ENCODE results near the gene RNF223. TPM values are rescaled to one million over a fixed set of nuclear protein-coding genes. Genes with fewer than 3 reads are reported as not detected.
A peak's percentile ranks its signal among the peaks of the same experiment; 100 is the strongest.
"Not testable (repeated sequence)": the region's sequence is repeated elsewhere in the genome, so short reads cannot be mapped to it uniquely, and the experiment has no call there.

RNF223 gene
- total and polyA plus RNA-seq, 3 experiments from 2014 or later = not detected

- Mint-ChIP-seq H3K4me1 (peaks cover 0 to 24% (median 2%) of the 10 kb centered on the region in 3 donors), H3K27ac (no peak overlapping the region), H3K27me3 (peaks cover 9 to 22% of the 10 kb centered on the region in 2 donors), H3K36me3 (no peaks in the 10 kb centered on the region), H3K9me3 (no peaks in the 10 kb centered on the region), H3K4me3 (peak overlapping the region in 3 of 7 donors; percentile 12 to 41 (median 32))
- peaks cover 23% of the 10 kb centered on the region for H3K4me1 ChIP-seq (ENCODE audit: insufficient read depth, low read length)
- POLR2A ChIA-PET = interaction anchor here (0.8 kb wide), 1 partner anchor 9 kb away, joined by 3 read pairs; no protein-coding TSS in a partner anchor
- H3K27ac ChIP-seq (ENCODE audit: low read depth, low read length) = no peak overlapping the region
- no peak overlapping the region for H3K4me3 ChIP-seq (ENCODE audit: low read length)
- no peak for DNase-seq
- no peaks in the 10 kb centered on the region for H3K9me3 ChIP-seq (ENCODE audit: low read length)
- H3K36me3 ChIP-seq (ENCODE audit: insufficient read depth, low read length) = no peaks in the 10 kb centered on the region
- CTCF ChIA-PET = interaction anchor here (1.2 to 1.8 kb wide), 2 partner anchors 76 to 77 kb away, joined by 3 to 9 read pairs; no protein-coding TSS in a partner anchor
- H3K27me3 ChIP-seq (ENCODE audit: insufficient read depth, low read length, poor library complexity, severe bottlenecking) = peaks cover 21% of the 10 kb centered on the region
These were observed 13.7 kb downstream of the RNF223 start for GRCh38 chr1:1060281-1061000.

GRCh38 chr1:1059494-1060280 lies 14.4 kb downstream of the RNF223 start:
- H3K27me3 ChIP-seq (ENCODE audit: insufficient read depth, low read length, poor library complexity, severe bottlenecking) = peaks cover 21% of the 10 kb centered on the region
- no peaks in the 10 kb centered on the region for H3K9me3 Mint-ChIP-seq
- H3K27ac ChIP-seq (ENCODE audit: low read depth, low read length) = no peak overlapping the region
- H3K4me1 ChIP-seq (ENCODE audit: insufficient read depth, low read length) = peaks cover 23% of the 10 kb centered on the region
- H3K4me1 Mint-ChIP-seq = peaks cover 0 to 24% (median 2%) of the 10 kb centered on the region in 3 donors
- no peaks in the 10 kb centered on the region for H3K36me3 Mint-ChIP-seq
- H3K36me3 ChIP-seq (ENCODE audit: insufficient read depth, low read length) = no peaks in the 10 kb centered on the region
- peaks cover 9 to 22% of the 10 kb centered on the region in 2 donors for H3K27me3 Mint-ChIP-seq
- peak overlapping the region in 1 of 8 donors; percentile 65 for H3K27ac Mint-ChIP-seq
- peak; percentile 84 to 92 (median 87) for DNase-seq
- no peaks in the 10 kb centered on the region for H3K9me3 ChIP-seq (ENCODE audit: low read length)
- H3K4me3 ChIP-seq (ENCODE audit: low read length) = peak overlapping the region; percentile 32
- CTCF ChIA-PET = interaction anchor here (1.0 to 1.8 kb wide), 3 partner anchors 45 to 76 kb away, joined by 3 to 9 read pairs (median 3); no protein-coding TSS in a partner anchor
- POLR2A ChIA-PET = interaction anchor here (0.8 kb wide), 1 partner anchor 9 kb away, joined by 3 read pairs; no protein-coding TSS in a partner anchor
- peak overlapping the region in 3 of 7 donors; percentile 12 to 41 (median 32) for H3K4me3 Mint-ChIP-seq

- Histone ChIP-seq H3K36me3 (ENCODE audit: insufficient read depth, low read length) (no peaks in the 10 kb centered on the region), H3K9me3 (ENCODE audit: low read length) (no peaks in the 10 kb centered on the region), H3K4me3 (ENCODE audit: low read length) (peak overlapping the region; percentile 15), H3K27ac (ENCODE audit: low read depth, low read length) (peak overlapping the region; percentile 47), H3K4me1 (ENCODE audit: insufficient read depth, low read length) (peaks cover 18% of the 10 kb centered on the region), H3K27me3 (ENCODE audit: insufficient read depth, low read length, poor library complexity, severe bottlenecking) (peaks cover 21% of the 10 kb centered on the region)
- H3K4me3 Mint-ChIP-seq = peak overlapping the region; percentile 37 to 88 (median 68)
- H3K27me3 Mint-ChIP-seq = peaks cover 9 to 22% of the 10 kb centered on the region in 2 donors
- DNase-seq = peak in 4 of 5 donors; percentile 37 to 62 (median 38)
- no peaks in the 10 kb centered on the region for H3K36me3 Mint-ChIP-seq
- peak overlapping the region in 1 of 8 donors; percentile 87 for H3K27ac Mint-ChIP-seq
- ChIA-PET POLR2A (no interaction called here), CTCF (interaction anchor here (1.0 to 1.8 kb wide), 3 partner anchors 44 to 76 kb away, joined by 3 to 9 read pairs (median 3); no protein-coding TSS in a partner anchor)
- H3K9me3 Mint-ChIP-seq = no peaks in the 10 kb centered on the region
- H3K4me1 Mint-ChIP-seq = peaks cover 0 to 19% (median 2%) of the 10 kb centered on the region in 3 donors
These were observed 15.1 kb downstream of the RNF223 start for GRCh38 chr1:1058921-1059493.

- POLR2A ChIA-PET = no interaction called here
- no peaks in the 10 kb centered on the region for H3K9me3 Mint-ChIP-seq
- no peaks in the 10 kb centered on the region for H3K36me3 ChIP-seq (ENCODE audit: insufficient read depth, low read length)
- DNase-seq = no peak
- H3K4me3 ChIP-seq (ENCODE audit: low read length) = peak overlapping the region; percentile 15
- peak overlapping the region in 1 of 8 donors; percentile 87 for H3K27ac Mint-ChIP-seq
- no peaks in the 10 kb centered on the region for H3K36me3 Mint-ChIP-seq
- H3K27ac ChIP-seq (ENCODE audit: low read depth, low read length) = peak overlapping the region; percentile 47
- peaks cover 21% of the 10 kb centered on the region for H3K27me3 ChIP-seq (ENCODE audit: insufficient read depth, low read length, poor library complexity, severe bottlenecking)
- CTCF ChIA-PET = interaction anchor here (1.0 to 1.1 kb wide), 2 partner anchors 44 to 234 kb away, joined by 3 read pairs; no protein-coding TSS in a partner anchor
- peaks cover 11% of the 10 kb centered on the region for H3K4me1 ChIP-seq (ENCODE audit: insufficient read depth, low read length)
- H3K9me3 ChIP-seq (ENCODE audit: low read length) = no peaks in the 10 kb centered on the region
- H3K4me1 Mint-ChIP-seq = peaks cover 0 to 14% (median 2%) of the 10 kb centered on the region in 3 donors
- H3K4me3 Mint-ChIP-seq = peak overlapping the region in 6 of 7 donors; percentile 61 to 90 (median 74)
- H3K27me3 Mint-ChIP-seq = peaks cover 9 to 22% of the 10 kb centered on the region in 2 donors
These were observed 15.8 kb downstream of the RNF223 start for GRCh38 chr1:1058088-1058905.

GRCh38 chr1:1057769-1058087 lies 16.4 kb downstream of the RNF223 start:
- CTCF ChIA-PET = interaction anchor here (1.1 kb wide), 1 partner anchor 234 kb away, joined by 3 read pairs; no protein-coding TSS in a partner anchor
- H3K4me3 ChIP-seq (ENCODE audit: low read length); H3K36me3 ChIP-seq (ENCODE audit: insufficient read depth, low read length); H3K27ac ChIP-seq (ENCODE audit: low read depth, low read length); H3K4me1 ChIP-seq (ENCODE audit: insufficient read depth, low read length); H3K36me3 Mint-ChIP-seq; POLR2A ChIA-PET; DNase-seq; H3K9me3 ChIP-seq (ENCODE audit: low read length); H3K27ac Mint-ChIP-seq; H3K9me3 Mint-ChIP-seq: not testable (repeated sequence)
- Mint-ChIP-seq H3K4me3 (peak overlapping the region in 4 of 7 donors; percentile 18 to 90 (median 22)), H3K27me3 (peaks cover 9 to 22% of the 10 kb centered on the region in 2 donors), H3K4me1 (peaks cover 0 to 14% (median 2%) of the 10 kb centered on the region in 3 donors)
- H3K27me3 ChIP-seq (ENCODE audit: insufficient read depth, low read length, poor library complexity, severe bottlenecking) = peaks cover 21% of the 10 kb centered on the region

- ChIA-PET POLR2A (no interaction called here), CTCF (interaction anchor here (1.5 kb wide), 1 partner anchor 8 kb away, joined by 5 read pairs; no protein-coding TSS in a partner anchor)
- Histone ChIP-seq H3K9me3 (ENCODE audit: low read length) (no peaks in the 10 kb centered on the region), H3K36me3 (ENCODE audit: insufficient read depth, low read length) (no peaks in the 10 kb centered on the region), H3K27ac (ENCODE audit: low read depth, low read length) (no peak overlapping the region), H3K4me3 (ENCODE audit: low read length) (no peak overlapping the region), H3K4me1 (ENCODE audit: insufficient read depth, low read length) (peaks cover 6% of the 10 kb centered on the region), H3K27me3 (ENCODE audit: insufficient read depth, low read length, poor library complexity, severe bottlenecking) (peaks cover 21% of the 10 kb centered on the region)
- H3K4me3 Mint-ChIP-seq = no peak overlapping the region
- no peaks in the 10 kb centered on the region for H3K36me3 Mint-ChIP-seq
- H3K4me1 Mint-ChIP-seq = peaks cover 0 to 14% (median 2%) of the 10 kb centered on the region in 3 donors
- no peaks in the 10 kb centered on the region for H3K9me3 Mint-ChIP-seq
- no peak for DNase-seq
- H3K27me3 Mint-ChIP-seq = peaks cover 9 to 20% of the 10 kb centered on the region in 2 donors
- H3K27ac Mint-ChIP-seq = no peak overlapping the region
These were observed 18.0 kb downstream of the RNF223 start for GRCh38 chr1:1055841-1056736.

Measured in CD8-positive, alpha-beta memory T cell (primary cell).